Duodenal mucosa (tissue), 2 donors: ENCODE results near the gene ZBP1.

ENCODE experiments used
- H3K27ac ChIP-seq: one replicate; pipeline ENCODE4 v1.7.0; 2013; ENCODE audit warnings: low read depth, low read length
- H3K27me3 ChIP-seq, 2 donors: one replicate each; pipeline ENCODE4 v1.7.0; 2013; ENCODE audit warnings: low read length in 2 of 2, control low read depth in 1 of 2; ENCODE audit not compliant: insufficient read depth in 2 of 2, control insufficient read depth in 1 of 2
- H3K36me3 ChIP-seq, 2 donors: one replicate each; pipeline ENCODE4 v1.7.0; 2013; ENCODE audit warnings: low read length in 2 of 2, control low read depth in 1 of 2; ENCODE audit not compliant: insufficient read depth in 2 of 2, control insufficient read depth in 1 of 2
- H3K4me1 ChIP-seq, 2 donors: one replicate each; pipeline ENCODE4 v1.7.0; 2013; ENCODE audit warnings: low read length in 2 of 2, control low read depth in 1 of 2; ENCODE audit not compliant: insufficient read depth in 2 of 2, control insufficient read depth in 1 of 2
- H3K4me3 ChIP-seq, 2 donors: one replicate each; pipeline ENCODE4 v1.7.0; 2013; ENCODE audit warnings: low read length in 2 of 2, low read depth in 1 of 2
- H3K9ac ChIP-seq, 2 donors: one replicate each; pipeline ENCODE4 v1.7.0; 2013; ENCODE audit warnings: low read length in 2 of 2, low read depth in 1 of 2
- H3K9me3 ChIP-seq, 2 donors: one replicate each; pipeline ENCODE4 v1.7.0; 2013; ENCODE audit warnings: low read length in 2 of 2, control low read depth in 1 of 2; ENCODE audit not compliant: control insufficient read depth in 1 of 2

The ZBP1 gene

GRCh38 chr20:57658447-57658832 lies 38.2 kb upstream of the ZBP1 start:
- H3K9ac ChIP-seq, result no peak overlapping the region
- H3K9me3 ChIP-seq, result no peaks in the 10 kb centered on the region
- H3K4me1 ChIP-seq, result peaks cover 14 to 17% of the 10 kb centered on the region in 2 donors
- no peak overlapping the region for H3K27ac ChIP-seq
- H3K27me3 ChIP-seq, result no peaks in the 10 kb centered on the region
- no peaks in the 10 kb centered on the region for H3K36me3 ChIP-seq
- no peak overlapping the region for H3K4me3 ChIP-seq

GRCh38 chr20:57657535-57658446 lies 37.6 kb upstream of the ZBP1 start:
- peak overlapping the region; percentile 21 for H3K27ac ChIP-seq
- H3K4me3 ChIP-seq, result peak overlapping the region in 1 of 2 donors; percentile 9
- no peak overlapping the region for H3K9ac ChIP-seq
- no peaks in the 10 kb centered on the region for H3K27me3 ChIP-seq
- no peaks in the 10 kb centered on the region for H3K9me3 ChIP-seq
- no peaks in the 10 kb centered on the region for H3K36me3 ChIP-seq
- H3K4me1 ChIP-seq, result peaks cover 14 to 17% of the 10 kb centered on the region in 2 donors

- Histone ChIP-seq H3K27me3 (no peaks in the 10 kb centered on the region), H3K4me3 (no peak overlapping the region), H3K4me1 (peaks cover 14 to 17% of the 10 kb centered on the region in 2 donors), H3K27ac (peak overlapping the region; percentile 21), H3K9ac (no peak overlapping the region), H3K9me3 (no peaks in the 10 kb centered on the region), H3K36me3 (no peaks in the 10 kb centered on the region)
Measured at GRCh38 chr20:57656821-57657534, 36.8 kb upstream of the ZBP1 start.

DNA sequence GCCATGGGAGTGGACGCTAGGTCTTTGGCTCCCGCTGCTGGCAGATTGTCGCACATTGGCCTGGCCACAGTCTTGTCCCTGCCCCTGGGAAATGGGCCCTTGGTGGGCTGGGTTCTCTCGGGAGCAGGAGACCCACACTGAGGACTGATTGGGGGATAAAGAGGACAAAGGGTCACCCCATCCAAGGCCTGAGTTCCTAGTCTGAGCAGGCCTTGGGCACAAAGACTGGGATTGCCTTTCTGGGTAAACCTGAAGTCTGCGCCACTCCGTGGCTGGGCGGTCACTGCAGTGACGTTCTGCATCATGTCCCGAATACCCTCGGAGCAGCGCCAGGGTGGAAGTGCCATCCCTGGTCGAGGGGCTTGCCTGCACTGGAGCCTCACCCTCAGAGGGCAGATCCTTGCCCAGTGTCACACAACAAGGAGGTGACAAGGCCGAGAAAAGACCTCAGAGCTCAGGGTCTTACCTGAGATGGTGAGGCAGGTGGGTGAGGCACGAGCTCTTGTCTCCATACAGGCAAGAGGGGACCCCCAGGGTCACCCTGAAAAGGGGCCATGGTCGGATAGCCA lies 36.1 kb upstream of the ZBP1 start:
- no peak overlapping the region for H3K9ac ChIP-seq
- no peaks in the 10 kb centered on the region for H3K27me3 ChIP-seq
- H3K4me3 ChIP-seq, result no peak overlapping the region
- peaks cover 14 to 17% of the 10 kb centered on the region in 2 donors for H3K4me1 ChIP-seq
- no peak overlapping the region for H3K27ac ChIP-seq
- H3K9me3 ChIP-seq, result no peaks in the 10 kb centered on the region
- H3K36me3 ChIP-seq, result no peaks in the 10 kb centered on the region

GRCh38 chr20:57655809-57656155 lies 35.6 kb upstream of the ZBP1 start:
- no peaks in the 10 kb centered on the region for H3K27me3 ChIP-seq
- no peak overlapping the region for H3K27ac ChIP-seq
- no peaks in the 10 kb centered on the region for H3K36me3 ChIP-seq
- H3K4me3 ChIP-seq, result no peak overlapping the region
- H3K9me3 ChIP-seq, result no peaks in the 10 kb centered on the region
- peaks cover 14 to 17% of the 10 kb centered on the region in 2 donors for H3K4me1 ChIP-seq
- no peak overlapping the region for H3K9ac ChIP-seq

DNA sequence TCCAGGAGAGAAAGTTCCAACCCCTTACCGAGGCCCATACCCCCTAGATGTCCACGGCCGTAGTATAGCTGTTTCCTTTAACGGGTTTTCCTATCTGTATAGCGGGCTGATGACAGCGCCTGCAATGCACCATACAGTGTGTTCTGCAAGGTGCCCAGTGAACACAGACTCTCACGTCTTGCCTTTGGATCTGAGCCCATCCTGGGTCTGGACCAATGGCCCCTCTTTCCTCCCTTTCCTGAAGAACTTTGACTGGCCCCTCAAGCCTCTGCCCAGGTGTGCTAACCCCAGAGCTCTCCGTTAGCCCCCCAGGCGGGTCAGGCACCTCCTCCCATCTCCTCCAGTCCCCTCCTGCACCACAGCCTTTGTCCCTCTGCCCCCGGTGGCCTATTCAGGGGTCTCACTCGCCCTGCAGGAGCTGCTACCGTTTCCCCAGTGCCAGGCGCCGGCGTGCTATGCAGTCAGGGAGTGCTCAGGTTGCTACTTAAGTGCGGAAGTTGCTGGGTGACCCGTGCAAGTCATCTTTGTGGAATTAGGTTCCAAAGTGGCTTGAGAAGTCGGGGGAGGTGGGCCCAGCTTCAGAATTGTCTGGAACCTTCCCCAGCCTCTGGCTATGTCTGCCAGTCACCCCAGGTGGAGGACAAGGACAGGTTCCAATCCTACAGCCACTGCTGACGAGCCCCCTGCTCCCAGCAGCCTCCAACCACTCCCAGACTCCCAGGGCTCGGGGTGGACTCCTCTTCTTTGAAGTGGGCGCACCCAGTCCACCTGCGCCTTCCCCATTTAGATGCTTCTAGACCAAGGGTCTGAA lies 35.0 kb upstream of the ZBP1 start:
- Histone ChIP-seq H3K36me3 (no peaks in the 10 kb centered on the region), H3K27me3 (no peaks in the 10 kb centered on the region), H3K27ac (no peak overlapping the region), H3K9me3 (no peaks in the 10 kb centered on the region), H3K4me1 (peaks cover 14 to 17% of the 10 kb centered on the region in 2 donors), H3K4me3 (no peak overlapping the region), H3K9ac (no peak overlapping the region)

DNA sequence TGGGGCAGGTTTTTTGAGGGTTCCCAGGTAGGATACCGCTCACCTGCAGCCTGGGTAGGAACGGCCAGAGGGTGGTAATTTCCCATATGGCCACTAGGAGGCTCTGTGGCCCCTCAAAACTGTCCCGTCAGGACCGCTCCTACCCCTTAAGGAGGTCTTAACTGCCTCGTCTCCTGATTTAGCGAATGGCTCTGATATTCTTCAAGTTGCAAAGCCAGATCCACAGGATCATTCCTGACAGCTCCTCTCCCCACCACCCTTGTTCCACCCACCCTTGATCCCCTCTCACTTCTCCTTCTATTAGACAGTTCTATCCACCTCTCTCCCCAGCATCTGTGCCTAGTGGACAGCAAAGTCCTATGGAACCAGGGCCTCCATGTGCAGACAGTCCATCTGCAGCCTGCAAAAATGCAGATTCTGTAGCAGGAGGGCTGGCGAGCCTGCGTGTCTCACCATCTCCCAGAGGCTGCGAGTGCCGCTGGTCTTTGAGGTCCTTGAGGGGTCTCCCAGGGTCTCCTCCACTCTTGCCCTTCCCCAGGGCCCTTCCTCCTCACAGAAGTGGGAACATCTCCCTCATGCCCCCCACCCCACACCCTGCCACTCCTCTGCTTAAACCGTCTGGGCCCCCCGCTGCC lies 34.3 kb upstream of the ZBP1 start:
- no peaks in the 10 kb centered on the region for H3K36me3 ChIP-seq
- no peak overlapping the region for H3K9ac ChIP-seq
- H3K4me3 ChIP-seq, result no peak overlapping the region

GRCh38 chr20:57653910-57654309 lies 33.7 kb upstream of the ZBP1 start:
- Histone ChIP-seq H3K9ac (no peak overlapping the region), H3K27ac (no peak overlapping the region), H3K9me3 (no peaks in the 10 kb centered on the region), H3K36me3 (no peaks in the 10 kb centered on the region), H3K4me1 (peaks cover 14 to 17% of the 10 kb centered on the region in 2 donors), H3K4me3 (no peak overlapping the region), H3K27me3 (no peaks in the 10 kb centered on the region)

More for the DNA sequence above, 34.3 kb upstream of the ZBP1 start:
- H3K9me3 ChIP-seq, result no peaks in the 10 kb centered on the region
- peaks cover 14 to 17% of the 10 kb centered on the region in 2 donors for H3K4me1 ChIP-seq
- H3K27ac ChIP-seq, result no peak overlapping the region
- no peaks in the 10 kb centered on the region for H3K27me3 ChIP-seq

- H3K9me3 ChIP-seq, result no peaks in the 10 kb centered on the region
- H3K27me3 ChIP-seq, result no peaks in the 10 kb centered on the region
- H3K4me3 ChIP-seq, result no peak overlapping the region
- H3K4me1 ChIP-seq, result peaks cover 14 to 17% of the 10 kb centered on the region in 2 donors
- no peak overlapping the region for H3K9ac ChIP-seq
- no peak overlapping the region for H3K27ac ChIP-seq
- no peaks in the 10 kb centered on the region for H3K36me3 ChIP-seq
Measured at GRCh38 chr20:57653546-57653900, 33.3 kb upstream of the ZBP1 start.
